ENCODE results near the gene CLASP1.

CLASP1 gene

GRCh38 chr2:121351521-121352318 is 297.5 kb downstream of the CLASP1 start:
- H3K4me3 ChIP-seq (ENCODE audit: low read length) = no peak overlapping the region
- TF ChIP-seq CTCF (IDR thresholded peaks at IDR 0.05; ENCODE audit: insufficient read depth, low read depth, low read length, missing control alignments) = no peak
- no peak for DNase-seq (ENCODE audit: low read depth)

- DNase-seq (ENCODE audit: low read depth) = no peak
- H3K4me3 ChIP-seq (ENCODE audit: low read length) = no peak overlapping the region
- TF ChIP-seq CTCF (IDR thresholded peaks at IDR 0.05; ENCODE audit: insufficient read depth, low read depth, low read length, missing control alignments) = no peak
Measured at GRCh38 chr2:121350890-121351289, 298.4 kb downstream of the CLASP1 start.

GRCh38 chr2:121350402-121350775 is 298.9 kb downstream of the CLASP1 start:
- TF ChIP-seq CTCF (IDR thresholded peaks at IDR 0.05; ENCODE audit: insufficient read depth, low read depth, low read length, missing control alignments) = no peak
- no peak overlapping the region for H3K4me3 ChIP-seq (ENCODE audit: low read length)
- no peak for DNase-seq (ENCODE audit: low read depth)

- no peak for TF ChIP-seq CTCF (IDR thresholded peaks at IDR 0.05; ENCODE audit: insufficient read depth, low read depth, low read length, missing control alignments)
- no peak for DNase-seq (ENCODE audit: low read depth)
- H3K4me3 ChIP-seq (ENCODE audit: low read length) = no peak overlapping the region
Measured at GRCh38 chr2:121349721-121350401, 299.4 kb downstream of the CLASP1 start.

GRCh38 chr2:121348128-121348740 is 301.0 kb downstream of the CLASP1 start:
- TF ChIP-seq CTCF (IDR thresholded peaks at IDR 0.05; ENCODE audit: insufficient read depth, low read depth, low read length, missing control alignments) = no peak
- H3K4me3 ChIP-seq (ENCODE audit: low read length) = no peak overlapping the region
- DNase-seq (ENCODE audit: low read depth) = no peak

- TF ChIP-seq CTCF (IDR thresholded peaks at IDR 0.05; ENCODE audit: insufficient read depth, low read depth, low read length, missing control alignments) = no peak
- no peak overlapping the region for H3K4me3 ChIP-seq (ENCODE audit: low read length)
- DNase-seq (ENCODE audit: low read depth) = no peak
Measured at GRCh38 chr2:121346859-121347258, 302.4 kb downstream of the CLASP1 start.
